ENCODE results near the gene STX10.
A peak's percentile ranks its signal among the peaks of the same experiment; 100 is the strongest.

STX10 gene

GRCh38 chr19:13101590-13102415 is 48.4 kb downstream of the STX10 start:
- H3K4me3 ChIP-seq (ENCODE audit: low read depth, low read length, poor library complexity, severe bottlenecking): peak overlapping the region; percentile 62
- peak overlapping the region; percentile 62 for H3K4me2 ChIP-seq (ENCODE audit: low read length)
- no peaks in the 10 kb centered on the region for H3K9me3 ChIP-seq (ENCODE audit: low read length)
- H3K4me1 ChIP-seq (ENCODE audit: insufficient read depth, low read length, severe bottlenecking): peaks cover 78% of the 10 kb centered on the region
- H3K27ac ChIP-seq (ENCODE audit: low read depth, low read length, poor library complexity, severe bottlenecking): peak overlapping the region; percentile 98
- H3K27me3 ChIP-seq (ENCODE audit: insufficient read depth, low read length): no peaks in the 10 kb centered on the region; the same call in 1 of the 2 replicates
- peak overlapping the region; percentile 69 for H3K9ac ChIP-seq (ENCODE audit: low read length)
- no peaks in the 10 kb centered on the region for H3K79me2 ChIP-seq (ENCODE audit: insufficient read depth, low read length)
- 0 out of 2 replicates have a peak, but pooled peaks cover 3% of the 10 kb centered on the region for H3F3A ChIP-seq (ENCODE audit: insufficient read depth, low read length)
- no peaks in the 10 kb centered on the region for H3K9me2 ChIP-seq (ENCODE audit: low read depth, low read length)
- peaks cover 11% of the 10 kb centered on the region; the same call in 1 of the 2 replicates for H3K36me3 ChIP-seq (ENCODE audit: insufficient read depth, low read length)
- H2AFZ ChIP-seq (ENCODE audit: low read length): no peak overlapping the region
- H4K20me1 ChIP-seq (ENCODE audit: insufficient read depth, low read length): no peaks in the 10 kb centered on the region
- TF ChIP-seq CTCF (IDR thresholded peaks at IDR 0.05; ENCODE audit: low read length) (no peak), EZH2 (IDR thresholded peaks at IDR 0.05; ENCODE audit: borderline replicate concordance, low read length) (no peak)

GRCh38 chr19:13100841-13101589 is 49.2 kb downstream of the STX10 start:
- Histone ChIP-seq H3K9me3 (ENCODE audit: low read length) (no peaks in the 10 kb centered on the region), H3F3A (ENCODE audit: insufficient read depth, low read length) (0 out of 2 replicates have a peak, but pooled peaks cover 3% of the 10 kb centered on the region), H4K20me1 (ENCODE audit: insufficient read depth, low read length) (no peaks in the 10 kb centered on the region), H2AFZ (ENCODE audit: low read length) (no peak overlapping the region), H3K4me3 (ENCODE audit: low read depth, low read length, poor library complexity, severe bottlenecking) (peak overlapping the region; percentile 62), H3K4me1 (ENCODE audit: insufficient read depth, low read length, severe bottlenecking) (peaks cover 77% of the 10 kb centered on the region), H3K36me3 (ENCODE audit: insufficient read depth, low read length) (peaks cover 11% of the 10 kb centered on the region; the same call in 1 of the 2 replicates), H3K9me2 (ENCODE audit: low read depth, low read length) (no peaks in the 10 kb centered on the region), H3K79me2 (ENCODE audit: insufficient read depth, low read length) (no peaks in the 10 kb centered on the region), H3K27ac (ENCODE audit: low read depth, low read length, poor library complexity, severe bottlenecking) (peak overlapping the region; percentile 98), H3K27me3 (ENCODE audit: insufficient read depth, low read length) (peaks cover 3% of the 10 kb centered on the region; the same call in 1 of the 2 replicates), H3K4me2 (ENCODE audit: low read length) (peak overlapping the region; percentile 62), H3K9ac (ENCODE audit: low read length) (peak overlapping the region; percentile 69; the same call in 1 of the 2 replicates)
- TF ChIP-seq EZH2 (IDR thresholded peaks at IDR 0.05; ENCODE audit: borderline replicate concordance, low read length) (no peak), CTCF (IDR thresholded peaks at IDR 0.05; ENCODE audit: low read length) (peak; percentile 62)

- H2AFZ ChIP-seq (ENCODE audit: low read length): no peak overlapping the region
- H3K9me3 ChIP-seq (ENCODE audit: low read length): no peaks in the 10 kb centered on the region
- H3K9ac ChIP-seq (ENCODE audit: low read length): peak overlapping the region; percentile 55; the same call in 1 of the 2 replicates
- TF ChIP-seq EZH2 (IDR thresholded peaks at IDR 0.05; ENCODE audit: borderline replicate concordance, low read length): no peak
- no peak for TF ChIP-seq CTCF (IDR thresholded peaks at IDR 0.05; ENCODE audit: low read length)
- peak overlapping the region; percentile 68 for H3K27ac ChIP-seq (ENCODE audit: low read depth, low read length, poor library complexity, severe bottlenecking)
- peaks cover 7% of the 10 kb centered on the region; the same call in 1 of the 2 replicates for H3K27me3 ChIP-seq (ENCODE audit: insufficient read depth, low read length)
- H3K36me3 ChIP-seq (ENCODE audit: insufficient read depth, low read length): peaks cover 11% of the 10 kb centered on the region; the same call in 1 of the 2 replicates
- H3K4me2 ChIP-seq (ENCODE audit: low read length): peak overlapping the region; percentile 67
- H3K79me2 ChIP-seq (ENCODE audit: insufficient read depth, low read length): no peaks in the 10 kb centered on the region
- H4K20me1 ChIP-seq (ENCODE audit: insufficient read depth, low read length): no peaks in the 10 kb centered on the region
- peak overlapping the region; percentile 50 for H3K4me3 ChIP-seq (ENCODE audit: low read depth, low read length, poor library complexity, severe bottlenecking)
- no peaks in the 10 kb centered on the region for H3K9me2 ChIP-seq (ENCODE audit: low read depth, low read length)
- peaks cover 72% of the 10 kb centered on the region for H3K4me1 ChIP-seq (ENCODE audit: insufficient read depth, low read length, severe bottlenecking)
- H3F3A ChIP-seq (ENCODE audit: insufficient read depth, low read length): 0 out of 2 replicates have a peak, but pooled peaks cover 3% of the 10 kb centered on the region
These were observed 50.1 kb downstream of the STX10 start for GRCh38 chr19:13100031-13100588.
